ENCODE results near the gene C12orf76. TPM values are rescaled to one million over a fixed set of nuclear protein-coding genes. Genes with fewer than 3 reads are reported as not detected.
"Not testable (repeated sequence)": the region's sequence is repeated elsewhere in the genome, so short reads cannot be mapped to it uniquely, and the experiment has no call there.

C12orf76 gene
- total and polyA plus RNA-seq, 2 experiments from 2014 or later: 14.3 to 14.5 TPM

- TF ChIP-seq ZNF462 (CRISPR knock-in tag; IDR thresholded peaks at IDR 0.05) (no peak), STAT1 (IDR thresholded peaks at IDR 0.05; ENCODE audit: unreplicated experiment) (no peak), ZNF114 (CRISPR knock-in tag; IDR thresholded peaks at IDR 0.05) (no peak), CREB1 (CRISPR knock-in tag; IDR thresholded peaks at IDR 0.05; ENCODE audit: low read depth) (no peak)
These were observed 40.6 kb upstream of the C12orf76 start (continued) for GRCh38 chr12:110088936-110089335.

- not testable (repeated sequence) for H3F3A ChIP-seq (replicated peaks; ENCODE audit: low read depth); H3K4me1 ChIP-seq (ENCODE audit: insufficient read depth); H4K20me1 ChIP-seq (replicated peaks; ENCODE audit: insufficient read depth); H3K27me3 Mint-ChIP-seq (ENCODE audit: insufficient read depth, low read depth, poor library complexity); H3K36me3 ChIP-seq (ENCODE audit: insufficient read depth); H3K27ac ChIP-seq (ENCODE audit: low read depth); H3K79me2 ChIP-seq (replicated peaks; ENCODE audit: insufficient read depth); H3K9me3 Mint-ChIP-seq; DNase-seq (ENCODE audit: low spot score); H2AFZ ChIP-seq; H3K9me2 ChIP-seq (ENCODE audit: insufficient read depth); H3K4me3 ChIP-seq; H3K4me2 ChIP-seq; ATAC-seq; H3K36me3 Mint-ChIP-seq (ENCODE audit: low read depth); H3K27ac Mint-ChIP-seq; H3K4me1 Mint-ChIP-seq; H3K27me3 ChIP-seq (ENCODE audit: insufficient read depth); H3K4me3 Mint-ChIP-seq
These were observed 39.9 kb upstream of the C12orf76 start for GRCh38 chr12:110088216-110088615.

All from GM23338 (cell line).